Keratinocyte (primary cell): ENCODE measurements around the gene CPNE4.

Experiments
- EZH2 ChIP-seq: IDR thresholded peaks from one replicate; pipeline ENCODE4 v1.6.1; 2012; ENCODE audit warnings: inconsistent platforms, mild to moderate bottlenecking, low read length, moderate library complexity
- TF ChIP-seq, protein P1 (sequence below), 3 experiments: IDR thresholded peaks in 1 of 3; conservative IDR thresholded peaks in 1 of 3; optimal IDR thresholded peaks in 1 of 3; 2 replicates in 2 of 3; 3 replicates in 1 of 3; pipeline versions ENCODE3 to v1.5.1; 2011; ENCODE audit warnings: low read length in 3 of 3, mild to moderate bottlenecking in 3 of 3, moderate library complexity in 2 of 3, control low read depth in 1 of 3, inconsistent platforms in 1 of 3; ENCODE audit not compliant: insufficient read depth in 2 of 3; ENCODE audit errors: extremely low read depth in 1 of 3

GRCh38 chr3:131705558-131706051 is 329.2 kb downstream of the CPNE4 start:
- TF ChIP-seq, protein P1, sequence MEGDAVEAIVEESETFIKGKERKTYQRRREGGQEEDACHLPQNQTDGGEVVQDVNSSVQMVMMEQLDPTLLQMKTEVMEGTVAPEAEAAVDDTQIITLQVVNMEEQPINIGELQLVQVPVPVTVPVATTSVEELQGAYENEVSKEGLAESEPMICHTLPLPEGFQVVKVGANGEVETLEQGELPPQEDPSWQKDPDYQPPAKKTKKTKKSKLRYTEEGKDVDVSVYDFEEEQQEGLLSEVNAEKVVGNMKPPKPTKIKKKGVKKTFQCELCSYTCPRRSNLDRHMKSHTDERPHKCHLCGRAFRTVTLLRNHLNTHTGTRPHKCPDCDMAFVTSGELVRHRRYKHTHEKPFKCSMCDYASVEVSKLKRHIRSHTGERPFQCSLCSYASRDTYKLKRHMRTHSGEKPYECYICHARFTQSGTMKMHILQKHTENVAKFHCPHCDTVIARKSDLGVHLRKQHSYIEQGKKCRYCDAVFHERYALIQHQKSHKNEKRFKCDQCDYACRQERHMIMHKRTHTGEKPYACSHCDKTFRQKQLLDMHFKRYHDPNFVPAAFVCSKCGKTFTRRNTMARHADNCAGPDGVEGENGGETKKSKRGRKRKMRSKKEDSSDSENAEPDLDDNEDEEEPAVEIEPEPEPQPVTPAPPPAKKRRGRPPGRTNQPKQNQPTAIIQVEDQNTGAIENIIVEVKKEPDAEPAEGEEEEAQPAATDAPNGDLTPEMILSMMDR (optimal IDR thresholded peaks at IDR 0.05 in 1 of 3, IDR thresholded peaks at IDR 0.05 in 1 of 3, conservative IDR thresholded peaks at IDR 0.05 in 1 of 3; ENCODE audit: extremely low read depth in 1 of 3, insufficient read depth in 2 of 3, low read length in 3 of 3), result no peak
- TF ChIP-seq EZH2, result no peak
